Endothelial cell of umbilical vein (primary cell): ENCODE measurements around the gene TNFAIP1. TPM values are rescaled to one million over a fixed set of nuclear protein-coding genes. Genes with fewer than 3 reads are reported as not detected.

Experiments used
- BruUV-seq: library from RNA; stranded (reverse); fragments of 400-500 nt; replicated peaks from 2 replicates; lab custom pipeline; 2021; lab: Mats Ljungman, UMichigan
- CTCF ChIA-PET: fragments of 300-600, 350-600 bp; sonication (Branson Sonifier 250); formaldehyde crosslinking; loops from one replicate; lab custom pipeline; 2021; ENCODE audit warnings: antibody characterized with exemption, inconsistent platforms; lab: Charles Lee
- POLR2A ChIA-PET: fragments of 300-600, 350-600 bp; sonication (Branson Sonifier 250); formaldehyde crosslinking; loops from one replicate; lab custom pipeline; 2021; ENCODE audit warnings: antibody characterized with exemption, inconsistent platforms; lab: Charles Lee
- DNase-seq: peaks from one replicate; pipeline ENCODE4 v3.0.0-alpha.2; 2011; ENCODE audit warnings: low read depth, low spot score
- FAIRE-seq: peaks from 2 replicates; lab custom pipeline; 2011; peaks lifted over from hg19 to GRCh38; lab: Jason Lieb, UNC
- H2AFZ ChIP-seq: 2 replicates; pipeline ENCODE4 v1.6.0; 2012; ENCODE audit warnings: low read depth, low read length, control low read depth, inconsistent platforms
- H3K27ac ChIP-seq: 2 replicates; pipeline ENCODE4 v1.5.1; 2011; ENCODE audit warnings: low read depth, mild to moderate bottlenecking, control low read depth, low read length, moderate library complexity; ENCODE audit not compliant: insufficient read depth
- H3K27me3 ChIP-seq, 2 experiments: 2 replicates each; pipeline versions ENCODE4 v1.6.0 to v1.6.1; 2011; ENCODE audit warnings: low read length in 2 of 2, mixed read lengths in 1 of 2; ENCODE audit not compliant: control insufficient read depth in 2 of 2, insufficient read depth in 2 of 2
- H3K36me3 ChIP-seq, 2 experiments: 2 replicates in 1 of 2; 3 replicates in 1 of 2; pipeline ENCODE4 v1.5.1; 2011; ENCODE audit warnings: low read length in 2 of 2, mild to moderate bottlenecking in 1 of 2, moderate library complexity in 1 of 2; ENCODE audit not compliant: control insufficient read depth in 2 of 2, insufficient read depth in 2 of 2; ENCODE audit errors: extremely low read depth in 1 of 2
- H3K4me1 ChIP-seq: 3 replicates; pipeline ENCODE4 v1.5.1; 2011; ENCODE audit warnings: mild to moderate bottlenecking, low read length; ENCODE audit not compliant: control insufficient read depth, insufficient read depth; ENCODE audit errors: extremely low read depth
- H3K4me2 ChIP-seq: 2 replicates; pipeline ENCODE4 v1.6.1; 2011; ENCODE audit warnings: low read length, control low read depth, mixed read lengths; ENCODE audit not compliant: insufficient read depth
- H3K4me3 ChIP-seq, 3 experiments: fragments of 200-600 bp in 1 of 3; sonication (generic), shearing (Covaris generic) in 1 of 3; replicated peaks in 1 of 3; 2 replicates each; pipeline ENCODE4 v1.5.1; 2011 to 2016; ENCODE audit warnings: control low read depth in 3 of 3, low read length in 3 of 3, mild to moderate bottlenecking in 2 of 3, inconsistent platforms in 1 of 3, low read depth in 1 of 3, moderate library complexity in 1 of 3; ENCODE audit not compliant: insufficient read depth in 1 of 3
- H3K79me2 ChIP-seq: 2 replicates; pipeline ENCODE4 v1.6.0; 2012; ENCODE audit warnings: low read length, inconsistent platforms; ENCODE audit not compliant: control insufficient read depth, insufficient read depth
- H3K9ac ChIP-seq: replicated peaks from 2 replicates; pipeline ENCODE3; 2011; ENCODE audit warnings: low read length, control low read depth; ENCODE audit not compliant: insufficient read depth; ENCODE audit errors: extremely low read depth
- H3K9me1 ChIP-seq: replicated peaks from 3 replicates; pipeline ENCODE4 v1.6.0; 2011; ENCODE audit warnings: mild to moderate bottlenecking, low read length; ENCODE audit not compliant: control insufficient read depth, insufficient read depth; ENCODE audit errors: extremely low read depth
- H3K9me3 ChIP-seq: replicated peaks from 2 replicates; pipeline ENCODE4 v1.5.1; 2012; ENCODE audit warnings: low read length, inconsistent platforms; ENCODE audit not compliant: control insufficient read depth, insufficient read depth
- H4K20me1 ChIP-seq: replicated peaks from 2 replicates; pipeline ENCODE3; 2011; ENCODE audit warnings: mild to moderate bottlenecking, low read length; ENCODE audit not compliant: control insufficient read depth, insufficient read depth; ENCODE audit errors: extremely low read depth
- EZH2 ChIP-seq: IDR thresholded peaks from 2 replicates; pipeline ENCODE4 v1.6.1; 2012; ENCODE audit warnings: borderline replicate concordance, low read depth, mild to moderate bottlenecking, moderate library complexity, low read length, inconsistent platforms; ENCODE audit not compliant: severe bottlenecking
- FOS ChIP-seq: IDR thresholded peaks from 2 replicates; pipeline ENCODE4 v1.6.1; 2011; ENCODE audit warnings: mild to moderate bottlenecking, low read length, moderate library complexity, borderline replicate concordance; ENCODE audit not compliant: insufficient read depth
- GATA2 ChIP-seq: IDR thresholded peaks from 2 replicates; pipeline ENCODE4 v1.7.0; 2011; ENCODE audit warnings: low read depth, mild to moderate bottlenecking, moderate library complexity, mixed read lengths, low read length; ENCODE audit not compliant: insufficient read length, insufficient read depth
- JUN ChIP-seq: IDR thresholded peaks from 2 replicates; pipeline ENCODE4 v1.6.1; 2011; ENCODE audit warnings: borderline replicate concordance, low read depth; ENCODE audit not compliant: insufficient read length, insufficient read depth
- MAX ChIP-seq: IDR thresholded peaks from 2 replicates; pipeline ENCODE4 v1.6.1; 2011; ENCODE audit not compliant: insufficient read depth, insufficient read length
- MYC ChIP-seq: IDR thresholded peaks from one replicate; pipeline ENCODE4 v1.6.1; 2011; ENCODE audit warnings: mild to moderate bottlenecking, low read depth, low read length
- POLR2A ChIP-seq: IDR thresholded peaks from 2 replicates; pipeline ENCODE4 v1.6.1; 2012; ENCODE audit warnings: low read depth, mild to moderate bottlenecking, control low read depth, low read length
- POLR2AphosphoS5 ChIP-seq: IDR thresholded peaks from 2 replicates; pipeline ENCODE4 v1.6.1; 2012; ENCODE audit warnings: low read depth, mild to moderate bottlenecking, control low read depth, low read length, moderate library complexity; ENCODE audit not compliant: insufficient read depth
- dilution Hi-C: fragments of 300-500 bp; cut with MboI; formaldehyde crosslinking; loops from one replicate; pipeline ENCODE4 v1.15.0; 2019; ENCODE audit warnings: low sequenced_read_pairs; ENCODE audit not compliant: extremely low pct_ligation_motif_present
- intact Hi-C: fragments of 100-400 bp; cut with micrococcal nuclease; formaldehyde crosslinking; loops from one replicate; pipeline ENCODE4 v1.10.0; 2022
- polyA plus RNA-seq, 4 experiments: library from polyadenylated mRNA; depleted of rRNA in 3 of 4; stranded (reverse) in 3 of 4; unstranded in 1 of 4; fragments of >200 nt; gene quantifications; 2 replicates each; pipeline versions ENCODE4 v1.2.1 to v1.2.3, GENCODE V29; 2011 to 2012; ENCODE audit warnings: missing spikeins in 1 of 4
- total RNA-seq: library from RNA; stranded (reverse); gene quantifications from 2 replicates; pipeline ENCODE4 v1.2.3, GENCODE V29; 2021
- TF ChIP-seq, protein P1 (sequence below), 2 donors: IDR thresholded peaks; 1 replicate in 1 of 2; 2 replicates in 1 of 2; pipeline ENCODE4 v1.5.1; 2011; ENCODE audit warnings: low read length in 2 of 2, mild to moderate bottlenecking in 2 of 2, moderate library complexity in 2 of 2, control low read depth in 1 of 2, inconsistent platforms in 1 of 2, low read depth in 1 of 2; ENCODE audit not compliant: insufficient read depth in 1 of 2; ENCODE audit errors: extremely low read depth in 1 of 2

The TNFAIP1 gene
- total and polyA plus RNA-seq, 2 donors (not counting 3 experiments of a cell fraction or from before 2014, with no cell fraction given), result 85.7 to 89.6 TPM

GRCh38 chr17:28367641-28368305 is 32.2 kb downstream of the TNFAIP1 start:
- DNase-seq (no peak), FAIRE-seq (no peak)
- H3K36me3 ChIP-seq, result peaks cover 0 to 9% of the 10 kb centered on the region in 2 experiments
- no peak overlapping the region for H3K4me2 ChIP-seq
- dilution Hi-C loops, result no loop called here
- intact Hi-C loops, result no loop called here
- H3K27me3 ChIP-seq, result no peaks in the 10 kb centered on the region
- POLR2A ChIA-PET, result no interaction called here
- TF ChIP-seq, protein P1, sequence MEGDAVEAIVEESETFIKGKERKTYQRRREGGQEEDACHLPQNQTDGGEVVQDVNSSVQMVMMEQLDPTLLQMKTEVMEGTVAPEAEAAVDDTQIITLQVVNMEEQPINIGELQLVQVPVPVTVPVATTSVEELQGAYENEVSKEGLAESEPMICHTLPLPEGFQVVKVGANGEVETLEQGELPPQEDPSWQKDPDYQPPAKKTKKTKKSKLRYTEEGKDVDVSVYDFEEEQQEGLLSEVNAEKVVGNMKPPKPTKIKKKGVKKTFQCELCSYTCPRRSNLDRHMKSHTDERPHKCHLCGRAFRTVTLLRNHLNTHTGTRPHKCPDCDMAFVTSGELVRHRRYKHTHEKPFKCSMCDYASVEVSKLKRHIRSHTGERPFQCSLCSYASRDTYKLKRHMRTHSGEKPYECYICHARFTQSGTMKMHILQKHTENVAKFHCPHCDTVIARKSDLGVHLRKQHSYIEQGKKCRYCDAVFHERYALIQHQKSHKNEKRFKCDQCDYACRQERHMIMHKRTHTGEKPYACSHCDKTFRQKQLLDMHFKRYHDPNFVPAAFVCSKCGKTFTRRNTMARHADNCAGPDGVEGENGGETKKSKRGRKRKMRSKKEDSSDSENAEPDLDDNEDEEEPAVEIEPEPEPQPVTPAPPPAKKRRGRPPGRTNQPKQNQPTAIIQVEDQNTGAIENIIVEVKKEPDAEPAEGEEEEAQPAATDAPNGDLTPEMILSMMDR (IDR thresholded peaks at IDR 0.05; ENCODE audit: extremely low read depth in 1 of 2, insufficient read depth in 1 of 2, low read depth in 1 of 2, low read length in 2 of 2), result no peak
- TF ChIP-seq FOS (no peak), EZH2 (no peak), MYC (no peak), MAX (no peak), JUN (no peak), POLR2AphosphoS5 (no peak), GATA2 (no peak), POLR2A (no peak)
- no peaks in the 10 kb centered on the region for H3K79me2 ChIP-seq
- H3K27ac ChIP-seq, result no peak overlapping the region
- no TSS peak for BruUV-seq
- H4K20me1 ChIP-seq, result no peaks in the 10 kb centered on the region
- CTCF ChIA-PET, result interaction anchor here (0.8 to 6.7 kb wide), 3 partner anchors 32 to 49 kb away, joined by 3 to 36 read pairs (median 8); partner anchors contain the start of gene TNFAIP1
- no peak overlapping the region for H3K9ac ChIP-seq
- no peaks in the 10 kb centered on the region for H3K9me3 ChIP-seq
- H3K4me3 ChIP-seq, result no peak overlapping the region
- H3K9me1 ChIP-seq, result no peaks in the 10 kb centered on the region
- no peak overlapping the region for H2AFZ ChIP-seq
- H3K4me1 ChIP-seq, result peaks cover 9% of the 10 kb centered on the region
